Right lobe of liver (tissue), 6 donors: ENCODE data around the gene CSF1. TPM values are rescaled to one million over a fixed set of nuclear protein-coding genes. Genes with fewer than 3 reads are reported as not detected.

ENCODE experiments used
- ATAC-seq, 4 donors: fragments of 200-7000 bp; cut with Tn5 transposase; one replicate each; pipeline ENCODE4 v1.9.1; 2020; ENCODE audit warnings: mild to moderate bottlenecking in 4 of 4, moderate library complexity in 4 of 4
- DNase-seq, 3 donors: peaks; one replicate each; pipeline ENCODE4 v3.0.0-alpha.2; 2020
- H3K27ac ChIP-seq, 3 donors: fragments of 200-600 bp; one replicate each; pipeline ENCODE4 v1.8.0; 2022
- H3K27me3 ChIP-seq, 2 donors: fragments of 200-600 bp; one replicate each; pipeline ENCODE4 v1.8.0; 2022
- H3K36me3 ChIP-seq, 4 donors: fragments of 200-600 bp; sonication (generic) in 1 of 4; one replicate each; pipeline versions ENCODE4 v1.5.1 to v1.8.0; 2017 to 2022; ENCODE audit warnings: control low read depth in 1 of 4
- H3K4me1 ChIP-seq, 4 donors: fragments of 200-600 bp; sonication (generic) in 1 of 4; one replicate each; pipeline versions ENCODE4 v1.5.1 to v1.8.0; 2017 to 2022; ENCODE audit warnings: control low read depth in 1 of 4
- H3K4me3 ChIP-seq, 3 donors: fragments of 200-600 bp; one replicate each; pipeline ENCODE4 v1.8.0; 2022
- H3K9me3 ChIP-seq, 4 donors: fragments of 200-600 bp; sonication (generic) in 1 of 4; one replicate each; pipeline versions ENCODE4 v1.5.1 to v1.8.0; 2017 to 2022; ENCODE audit warnings: control low read depth in 1 of 4
- POLR2A ChIP-seq: fragments of 450-650 bp; IDR thresholded peaks from one replicate; pipeline ENCODE4 v1.6.1; 2017; ENCODE audit warnings: antibody characterized with exemption, mild to moderate bottlenecking
- WGBS: methylation state at CpG from one replicate; pipeline ENCODE4 v1.1.6; 2018; ENCODE audit warnings: low coverage, low lambda C conversion rate; ENCODE audit not compliant: insufficient coverage; ENCODE audit errors: missing lambda C conversion rate; 5-methylcytosine and 5-hydroxymethylcytosine counted together
- intact Hi-C, 2 donors: fragments of 100-400 bp; cut with DNase I; formaldehyde crosslinking; loops; one replicate each; pipeline versions ENCODE4 v1.11.2 to v1.14.1; 2022
- total RNA-seq, 6 experiments: library from RNA; depleted of rRNA in 2 of 6; stranded (reverse); fragments of >200 nt in 2 of 6; fragmentation: NEBNext Ultra II Directional in 3 of 6; extraction: Animal tissue kit (Norgen Biotek cat#: 25700) in 3 of 6; gene quantifications; one replicate each; pipeline versions ENCODE4 v1.1.0 to v1.2.4, GENCODE V29; 2016 to 2023
- TF ChIP-seq, protein P1 (sequence below), 4 donors: fragments of 200-600 bp in 3 of 4; fragments of 450-650 bp in 1 of 4; IDR thresholded peaks; one replicate each; pipeline versions ENCODE4 v1.5.1 to v1.8.0; 2016 to 2022; ENCODE audit warnings: antibody characterized with exemption in 4 of 4, mild to moderate bottlenecking in 2 of 4
- donor health status: DM: no; HTN: yes; CAD: no.
- donor health status: DM: no; HTN: no; CAD: no.
- donor health status: DM: no; HTN: no; CAD: no.
- donor health status: DM: no; HTN: yes; CAD: no.
- donor health status: DM: no; HTN: yes; CAD: no.

The CSF1 gene
- total RNA-seq, 6 experiments from 2014 or later = 4.8 to 44.1 (median 22.0) TPM

DNA sequence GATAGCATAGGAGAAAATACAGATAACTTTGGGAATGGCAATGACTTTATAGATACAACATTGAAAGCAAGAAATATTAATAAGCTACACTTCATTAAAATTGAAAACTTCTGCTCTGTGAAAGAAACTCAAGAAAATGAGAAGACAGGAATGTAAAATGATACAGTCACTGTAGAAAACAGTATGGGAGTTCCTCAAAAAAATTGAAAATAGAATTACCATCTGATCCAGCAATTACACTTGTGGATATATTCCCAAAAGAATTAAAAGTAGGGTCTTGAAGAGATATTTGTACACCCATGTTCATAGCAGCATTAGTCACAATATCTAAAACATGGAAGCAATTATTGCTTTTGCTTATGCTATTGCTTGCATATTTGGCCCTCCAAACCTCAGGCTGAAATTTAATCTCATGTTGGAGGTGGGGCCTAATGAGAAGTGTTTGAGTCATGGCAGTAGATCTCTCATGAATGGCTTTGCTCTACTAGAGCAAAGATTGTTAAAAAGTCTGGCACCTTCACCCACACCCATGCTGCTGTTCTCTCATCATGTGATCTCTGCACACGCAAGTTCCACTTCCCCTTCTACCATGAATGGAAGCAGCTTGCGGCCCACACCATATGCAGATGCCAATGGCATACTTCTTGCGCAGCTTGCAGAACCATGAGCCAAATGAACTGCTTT lies 58.6 kb downstream of the CSF1 start:
- TF ChIP-seq, protein P1, sequence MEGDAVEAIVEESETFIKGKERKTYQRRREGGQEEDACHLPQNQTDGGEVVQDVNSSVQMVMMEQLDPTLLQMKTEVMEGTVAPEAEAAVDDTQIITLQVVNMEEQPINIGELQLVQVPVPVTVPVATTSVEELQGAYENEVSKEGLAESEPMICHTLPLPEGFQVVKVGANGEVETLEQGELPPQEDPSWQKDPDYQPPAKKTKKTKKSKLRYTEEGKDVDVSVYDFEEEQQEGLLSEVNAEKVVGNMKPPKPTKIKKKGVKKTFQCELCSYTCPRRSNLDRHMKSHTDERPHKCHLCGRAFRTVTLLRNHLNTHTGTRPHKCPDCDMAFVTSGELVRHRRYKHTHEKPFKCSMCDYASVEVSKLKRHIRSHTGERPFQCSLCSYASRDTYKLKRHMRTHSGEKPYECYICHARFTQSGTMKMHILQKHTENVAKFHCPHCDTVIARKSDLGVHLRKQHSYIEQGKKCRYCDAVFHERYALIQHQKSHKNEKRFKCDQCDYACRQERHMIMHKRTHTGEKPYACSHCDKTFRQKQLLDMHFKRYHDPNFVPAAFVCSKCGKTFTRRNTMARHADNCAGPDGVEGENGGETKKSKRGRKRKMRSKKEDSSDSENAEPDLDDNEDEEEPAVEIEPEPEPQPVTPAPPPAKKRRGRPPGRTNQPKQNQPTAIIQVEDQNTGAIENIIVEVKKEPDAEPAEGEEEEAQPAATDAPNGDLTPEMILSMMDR (IDR thresholded peaks at IDR 0.05) = no peak
- no peak for TF ChIP-seq POLR2A
- Histone ChIP-seq H3K36me3 (no peaks in the 10 kb centered on the region), H3K27me3 (no peaks in the 10 kb centered on the region), H3K27ac (no peak overlapping the region), H3K4me1 (no peaks in the 10 kb centered on the region), H3K4me3 (no peak overlapping the region), H3K9me3 (no peaks in the 10 kb centered on the region)
- no peak for DNase-seq
- intact Hi-C loops = no loop called here
- ATAC-seq = no peak
- WGBS = 92% methylated on average over 3 of the region's 3 CpGs

DNA sequence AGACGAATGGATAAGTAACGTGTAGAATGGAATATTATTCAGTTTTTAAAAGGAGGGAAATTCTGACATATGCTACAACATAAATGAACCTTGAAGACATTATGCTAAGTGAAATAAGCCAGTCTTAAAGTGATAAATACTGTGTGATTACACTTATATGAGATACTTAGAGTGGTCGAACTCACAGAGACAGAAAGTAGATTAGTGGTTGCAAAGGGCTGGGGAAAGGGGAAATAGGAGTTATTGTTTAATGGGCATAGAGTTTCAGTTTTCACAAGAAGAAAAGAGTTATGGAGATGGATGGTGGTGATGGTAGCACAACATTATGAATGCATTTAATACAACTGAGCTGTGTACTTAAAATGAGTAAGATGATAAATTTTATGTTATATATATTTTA lies 59.3 kb downstream of the CSF1 start:
- no peaks in the 10 kb centered on the region for H3K9me3 ChIP-seq
- no peaks in the 10 kb centered on the region for H3K4me1 ChIP-seq
- H3K4me3 ChIP-seq = no peak overlapping the region
- intact Hi-C loops = loop anchor here in 1 of 2 donors (10.0 kb wide), 1 partner anchor 55 kb away; the partner anchor contains the start of gene CSF1
- no peak for TF ChIP-seq POLR2A
- TF ChIP-seq, protein P1 (IDR thresholded peaks at IDR 0.05) = no peak
- H3K36me3 ChIP-seq = no peaks in the 10 kb centered on the region
- DNase-seq (no peak), ATAC-seq (no peak)
- no peak overlapping the region for H3K27ac ChIP-seq
- 75% methylated on average over 3 of the region's 3 CpGs for WGBS
- no peaks in the 10 kb centered on the region for H3K27me3 ChIP-seq

DNA sequence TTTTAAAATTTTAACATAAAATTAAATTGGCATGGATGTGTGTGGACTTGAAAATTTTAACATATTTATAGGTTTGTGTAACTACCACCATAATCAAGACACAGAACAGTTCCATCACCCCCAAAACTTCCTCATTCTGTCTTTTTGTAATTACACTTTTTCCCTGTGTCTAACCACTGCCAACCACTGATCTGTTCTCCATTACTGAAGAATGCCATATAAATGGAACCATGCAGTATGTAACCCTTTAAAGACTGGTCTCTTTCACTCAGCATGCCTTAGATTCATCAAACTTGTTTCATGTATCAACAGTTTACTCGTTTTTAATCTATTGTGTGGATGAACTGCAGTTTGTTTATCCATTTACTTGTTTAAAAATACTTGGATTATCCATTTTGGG lies 60.9 kb downstream of the CSF1 start:
- DNase-seq = no peak
- ATAC-seq = no peak
- Histone ChIP-seq H3K4me1 (no peaks in the 10 kb centered on the region), H3K9me3 (no peaks in the 10 kb centered on the region), H3K27ac (no peak overlapping the region), H3K27me3 (no peaks in the 10 kb centered on the region), H3K36me3 (no peaks in the 10 kb centered on the region), H3K4me3 (no peak overlapping the region)
- TF ChIP-seq, protein P1 (IDR thresholded peaks at IDR 0.05) = no peak
- TF ChIP-seq POLR2A = no peak
- intact Hi-C loops = loop anchor here in 1 of 2 donors (10.0 kb wide), 1 partner anchor 57 kb away; the partner anchor contains the start of gene CSF1
- WGBS = 35% methylated on average over 1 of the region's 1 CpG

DNA sequence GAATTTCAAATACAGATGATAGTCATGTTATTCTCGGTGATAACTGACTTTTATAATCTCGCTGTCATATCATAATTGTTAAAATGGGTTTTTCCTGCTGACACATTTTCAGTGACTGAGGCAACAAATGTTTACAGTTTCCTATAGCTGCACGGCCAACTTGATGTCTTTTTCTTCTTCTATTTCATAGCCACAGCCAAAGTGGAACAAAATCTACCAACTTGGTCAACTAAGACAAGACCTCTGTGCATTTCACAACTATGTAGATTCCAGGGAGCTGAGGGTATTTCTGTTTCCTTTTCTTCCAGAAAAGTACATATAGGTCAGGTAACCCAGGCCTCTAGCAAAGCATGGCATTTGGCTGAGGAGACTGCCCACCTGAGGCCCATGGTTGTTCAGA lies 63.5 kb downstream of the CSF1 start:
- Histone ChIP-seq H3K36me3 (no peaks in the 10 kb centered on the region), H3K9me3 (no peaks in the 10 kb centered on the region), H3K27me3 (no peaks in the 10 kb centered on the region), H3K4me1 (peaks cover 0 to 6% (median 0%) of the 10 kb centered on the region in 4 donors), H3K4me3 (no peak overlapping the region), H3K27ac (no peak overlapping the region)
- 81% methylated on average over 3 of the region's 3 CpGs for whole genome bisulfite sequencing
- DNase-seq = no peak
- intact Hi-C loops = loop anchor here in 1 of 2 donors (10.0 kb wide), 1 partner anchor 59 kb away; the partner anchor contains the start of gene CSF1
- TF ChIP-seq POLR2A = no peak
- TF ChIP-seq, protein P1 (IDR thresholded peaks at IDR 0.05) = no peak
- no peak for ATAC-seq
